ENCODE measurements around the gene VPS8.

VPS8 gene

GRCh38 chr3:185021256-185021655 is 209.3 kb downstream of the VPS8 start:
- Histone ChIP-seq H3K4me3 (ENCODE audit: insufficient read depth, low read length, poor library complexity, severe bottlenecking) (no peak overlapping the region), H3K27ac (ENCODE audit: low read depth, low read length) (no peak overlapping the region), H3K9ac (ENCODE audit: low read length) (no peak overlapping the region), H3K9me2 (replicated peaks; ENCODE audit: insufficient read depth, low read length) (no peaks in the 10 kb centered on the region), H3K79me2 (ENCODE audit: insufficient read depth, low read length) (no peaks in the 10 kb centered on the region), H4K20me1 (ENCODE audit: low read depth, low read length) (no peaks in the 10 kb centered on the region), H3K36me3 (ENCODE audit: low read length) (no peaks in the 10 kb centered on the region), H2AFZ (ENCODE audit: low read depth, low read length, severe bottlenecking) (no peak overlapping the region), H3K9me3 (ENCODE audit: insufficient read depth, low read length) (no peaks in the 10 kb centered on the region), H3K27me3 (ENCODE audit: low read length) (no peaks in the 10 kb centered on the region), H3F3A (ENCODE audit: insufficient read depth) (no peaks in the 10 kb centered on the region), H3K4me2 (ENCODE audit: low read depth, low read length, poor library complexity, severe bottlenecking) (no peak overlapping the region)
- TF ChIP-seq CTCF (IDR thresholded peaks at IDR 0.05; ENCODE audit: insufficient read depth, low read length, poor library complexity, severe bottlenecking) (no peak), EZH2phosphoT487 (conservative IDR thresholded peaks at IDR 0.05; ENCODE audit: low read length) (no peak)

GRCh38 chr3:185024406-185024805 is 212.4 kb downstream of the VPS8 start:
- Histone ChIP-seq H3K4me2 (ENCODE audit: low read depth, low read length, poor library complexity, severe bottlenecking) (no peak overlapping the region), H3K27me3 (ENCODE audit: low read length) (no peaks in the 10 kb centered on the region), H4K20me1 (ENCODE audit: low read depth, low read length) (no peaks in the 10 kb centered on the region), H3K36me3 (ENCODE audit: low read length) (no peaks in the 10 kb centered on the region), H3K9me2 (replicated peaks; ENCODE audit: insufficient read depth, low read length) (no peaks in the 10 kb centered on the region), H3K9ac (ENCODE audit: low read length) (no peak overlapping the region), H2AFZ (ENCODE audit: low read depth, low read length, severe bottlenecking) (no peak overlapping the region), H3K79me2 (ENCODE audit: insufficient read depth, low read length) (no peaks in the 10 kb centered on the region), H3K9me3 (ENCODE audit: insufficient read depth, low read length) (no peaks in the 10 kb centered on the region), H3K27ac (ENCODE audit: low read depth, low read length) (no peak overlapping the region), H3F3A (ENCODE audit: insufficient read depth) (no peaks in the 10 kb centered on the region), H3K4me3 (ENCODE audit: insufficient read depth, low read length, poor library complexity, severe bottlenecking) (no peak overlapping the region)
- TF ChIP-seq EZH2phosphoT487 (conservative IDR thresholded peaks at IDR 0.05; ENCODE audit: low read length) (no peak), CTCF (IDR thresholded peaks at IDR 0.05; ENCODE audit: insufficient read depth, low read length, poor library complexity, severe bottlenecking) (no peak)

- no peaks in the 10 kb centered on the region for H4K20me1 ChIP-seq (ENCODE audit: low read depth, low read length)
- no peaks in the 10 kb centered on the region for H3K79me2 ChIP-seq (ENCODE audit: insufficient read depth, low read length)
- no peaks in the 10 kb centered on the region for H3F3A ChIP-seq (ENCODE audit: insufficient read depth)
- H3K27me3 ChIP-seq (ENCODE audit: low read length) = no peaks in the 10 kb centered on the region
- H3K4me3 ChIP-seq (ENCODE audit: insufficient read depth, low read length, poor library complexity, severe bottlenecking) = no peak overlapping the region
- H3K9me2 ChIP-seq (replicated peaks; ENCODE audit: insufficient read depth, low read length) = no peaks in the 10 kb centered on the region
- H2AFZ ChIP-seq (ENCODE audit: low read depth, low read length, severe bottlenecking) = no peak overlapping the region
- no peaks in the 10 kb centered on the region for H3K9me3 ChIP-seq (ENCODE audit: insufficient read depth, low read length)
- no peaks in the 10 kb centered on the region for H3K36me3 ChIP-seq (ENCODE audit: low read length)
- H3K9ac ChIP-seq (ENCODE audit: low read length) = no peak overlapping the region
- no peak overlapping the region for H3K27ac ChIP-seq (ENCODE audit: low read depth, low read length)
- no peak overlapping the region for H3K4me2 ChIP-seq (ENCODE audit: low read depth, low read length, poor library complexity, severe bottlenecking)
- TF ChIP-seq CTCF (IDR thresholded peaks at IDR 0.05; ENCODE audit: insufficient read depth, low read length, poor library complexity, severe bottlenecking) (no peak), EZH2phosphoT487 (conservative IDR thresholded peaks at IDR 0.05; ENCODE audit: low read length) (no peak)
These were observed 213.0 kb downstream of the VPS8 start for GRCh38 chr3:185024966-185025365.

All from SU-DHL-6 (cell line).